Right lobe of liver (tissue), 4 donors: Measurements from ENCODE around the gene HOXB7.
A peak's percentile ranks its signal among the peaks of the same experiment; 100 is the strongest.

Experiments
- CTCF ChIP-seq, 4 donors: fragments of 200-600 bp in 3 of 4; fragments of 450-650 bp in 1 of 4; IDR thresholded peaks; one replicate each; pipeline versions ENCODE4 v1.5.1 to v1.8.0; 2016 to 2022; ENCODE audit warnings: antibody characterized with exemption in 4 of 4, mild to moderate bottlenecking in 2 of 4
- POLR2A ChIP-seq: fragments of 450-650 bp; IDR thresholded peaks from one replicate; pipeline ENCODE4 v1.6.1; 2017; ENCODE audit warnings: antibody characterized with exemption, mild to moderate bottlenecking
- donor health status: DM: no; HTN: no; CAD: no.
- donor health status: DM: no; HTN: no; CAD: no.
- donor health status: DM: no; HTN: yes; CAD: no.

GRCh38 chr17:48618256-48618896, 7.6 kb upstream of the HOXB7 start:
- TF ChIP-seq CTCF (IDR thresholded peaks at IDR 0.05) (peak; percentile 96 to 97 (median 97)), POLR2A (no peak)
